Esophagus squamous epithelium (tissue), 4 donors: ENCODE results near the gene MC1R.

Experiments used
- POLR2A ChIP-seq, 4 donors: fragments of 450-650 bp; IDR thresholded peaks; one replicate each; pipeline ENCODE4 v1.6.1; 2017; ENCODE audit warnings: antibody characterized with exemption in 4 of 4, mild to moderate bottlenecking in 4 of 4, moderate library complexity in 3 of 4
- TF ChIP-seq, protein P1 (sequence below), 6 experiments: fragments of 450-650 bp in 4 of 6; fragments of 200-600 bp in 2 of 6; sonication (generic) in 2 of 6; IDR thresholded peaks; one replicate each; pipeline ENCODE4 v1.5.1; 2016 to 2019; ENCODE audit warnings: antibody characterized with exemption in 6 of 6, mild to moderate bottlenecking in 4 of 6, moderate library complexity in 4 of 6

- TF ChIP-seq, protein P1, sequence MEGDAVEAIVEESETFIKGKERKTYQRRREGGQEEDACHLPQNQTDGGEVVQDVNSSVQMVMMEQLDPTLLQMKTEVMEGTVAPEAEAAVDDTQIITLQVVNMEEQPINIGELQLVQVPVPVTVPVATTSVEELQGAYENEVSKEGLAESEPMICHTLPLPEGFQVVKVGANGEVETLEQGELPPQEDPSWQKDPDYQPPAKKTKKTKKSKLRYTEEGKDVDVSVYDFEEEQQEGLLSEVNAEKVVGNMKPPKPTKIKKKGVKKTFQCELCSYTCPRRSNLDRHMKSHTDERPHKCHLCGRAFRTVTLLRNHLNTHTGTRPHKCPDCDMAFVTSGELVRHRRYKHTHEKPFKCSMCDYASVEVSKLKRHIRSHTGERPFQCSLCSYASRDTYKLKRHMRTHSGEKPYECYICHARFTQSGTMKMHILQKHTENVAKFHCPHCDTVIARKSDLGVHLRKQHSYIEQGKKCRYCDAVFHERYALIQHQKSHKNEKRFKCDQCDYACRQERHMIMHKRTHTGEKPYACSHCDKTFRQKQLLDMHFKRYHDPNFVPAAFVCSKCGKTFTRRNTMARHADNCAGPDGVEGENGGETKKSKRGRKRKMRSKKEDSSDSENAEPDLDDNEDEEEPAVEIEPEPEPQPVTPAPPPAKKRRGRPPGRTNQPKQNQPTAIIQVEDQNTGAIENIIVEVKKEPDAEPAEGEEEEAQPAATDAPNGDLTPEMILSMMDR (IDR thresholded peaks at IDR 0.05), result no peak
- no peak for TF ChIP-seq POLR2A (IDR thresholded peaks at IDR 0.05)
Observed at GRCh38 chr16:89923640-89924296, 5.1 kb downstream of the MC1R start.
